ENCODE measurements around the gene RAPGEF2.
A peak's percentile ranks its signal among the peaks of the same experiment; 100 is the strongest.

RAPGEF2 gene

GRCh38 chr4:159197885-159198269 lies 95.0 kb downstream of the RAPGEF2 start:
- DNase-seq (ENCODE audit: low spot score): no peak

DNA sequence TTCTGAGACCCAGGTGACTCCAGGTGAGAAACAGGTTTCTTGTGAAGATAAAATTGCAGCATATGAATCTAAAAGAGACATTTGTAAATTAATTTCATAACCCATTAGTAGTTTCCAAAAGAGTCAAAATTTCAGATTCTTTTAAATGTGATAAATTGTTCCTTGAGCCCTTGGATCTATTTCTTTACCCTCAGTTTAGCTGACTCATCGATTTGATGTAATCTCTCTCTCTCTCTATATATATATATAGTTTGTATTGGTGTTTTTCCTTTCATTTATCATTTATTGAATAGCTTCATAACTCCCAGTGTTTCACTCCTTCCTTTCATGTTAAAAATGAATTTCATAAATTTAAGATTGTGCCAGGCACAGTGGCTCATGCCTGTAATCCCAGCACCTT lies 96.9 kb downstream of the RAPGEF2 start:
- DNase-seq (ENCODE audit: low spot score): no peak

DNA sequence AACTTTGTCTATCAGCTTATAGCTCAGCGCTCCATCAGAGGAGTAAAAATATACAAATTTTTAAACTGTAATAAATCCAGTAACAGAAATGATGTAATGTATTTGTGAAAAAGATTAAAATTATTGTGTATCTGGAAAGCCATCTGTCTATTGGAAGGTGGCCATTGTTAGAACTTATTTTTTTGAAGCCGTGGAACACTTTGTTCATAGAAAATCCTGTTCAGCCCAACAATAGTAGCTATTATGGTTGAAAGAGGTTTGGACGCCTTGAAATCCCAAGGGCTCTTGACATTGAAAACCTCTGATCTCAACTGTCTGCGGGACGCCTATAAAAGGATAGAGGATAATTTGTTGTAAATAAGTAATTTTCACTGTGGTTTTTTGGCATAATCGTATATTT lies 98.3 kb downstream of the RAPGEF2 start:
- DNase-seq (ENCODE audit: low spot score): no peak

- no peak for DNase-seq (ENCODE audit: low spot score)
Observed at GRCh38 chr4:159204566-159204965, 101.7 kb downstream of the RAPGEF2 start.

- DNase-seq (ENCODE audit: low spot score): no peak
Observed at GRCh38 chr4:159205466-159205865, 102.6 kb downstream of the RAPGEF2 start.

DNA sequence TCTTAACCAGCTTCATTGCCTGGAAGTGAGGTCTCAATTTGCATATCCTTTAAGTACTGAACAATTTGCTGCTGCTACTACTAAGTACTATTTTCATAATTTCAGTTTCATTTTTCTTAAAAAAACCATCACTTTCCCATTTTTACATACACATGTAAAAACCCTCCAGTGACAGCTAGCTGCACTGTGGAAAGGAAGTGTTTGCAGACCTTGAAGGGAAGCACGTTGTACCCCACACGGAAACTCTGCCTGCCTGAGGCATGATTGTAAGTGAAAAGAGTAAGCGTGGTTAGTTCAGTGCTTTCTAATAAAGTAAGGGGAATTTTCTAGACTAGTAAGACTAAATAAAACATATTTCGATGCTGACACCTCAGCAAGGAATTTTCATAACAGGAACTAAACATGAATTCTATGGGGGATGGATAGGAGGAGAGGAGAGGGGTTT lies 103.6 kb downstream of the RAPGEF2 start:
- peak; percentile 31 for DNase-seq (ENCODE audit: low spot score)

DNA sequence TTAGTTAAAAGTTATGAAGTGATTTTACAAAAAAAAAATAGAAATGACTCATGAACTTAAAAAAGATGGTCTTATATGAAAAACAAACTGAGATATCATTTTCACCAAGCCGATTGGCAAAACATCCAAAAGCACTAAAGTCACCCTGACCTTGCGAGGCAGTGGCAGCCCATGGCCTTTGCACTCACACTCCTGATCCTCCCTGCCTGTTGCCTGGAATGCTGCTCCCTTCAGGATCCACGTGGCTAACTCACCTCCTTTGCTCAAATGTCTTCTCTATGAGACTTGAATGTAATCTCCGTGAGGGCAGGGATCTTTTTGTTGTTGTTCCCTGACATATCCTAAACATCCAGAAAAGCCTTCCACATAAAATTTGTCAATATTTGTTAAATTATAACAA lies 106.4 kb downstream of the RAPGEF2 start:
- no peak for DNase-seq (ENCODE audit: low spot score)

GRCh38 chr4:159210975-159211374 lies 108.1 kb downstream of the RAPGEF2 start:
- no peak for DNase-seq (ENCODE audit: low spot score)

DNA sequence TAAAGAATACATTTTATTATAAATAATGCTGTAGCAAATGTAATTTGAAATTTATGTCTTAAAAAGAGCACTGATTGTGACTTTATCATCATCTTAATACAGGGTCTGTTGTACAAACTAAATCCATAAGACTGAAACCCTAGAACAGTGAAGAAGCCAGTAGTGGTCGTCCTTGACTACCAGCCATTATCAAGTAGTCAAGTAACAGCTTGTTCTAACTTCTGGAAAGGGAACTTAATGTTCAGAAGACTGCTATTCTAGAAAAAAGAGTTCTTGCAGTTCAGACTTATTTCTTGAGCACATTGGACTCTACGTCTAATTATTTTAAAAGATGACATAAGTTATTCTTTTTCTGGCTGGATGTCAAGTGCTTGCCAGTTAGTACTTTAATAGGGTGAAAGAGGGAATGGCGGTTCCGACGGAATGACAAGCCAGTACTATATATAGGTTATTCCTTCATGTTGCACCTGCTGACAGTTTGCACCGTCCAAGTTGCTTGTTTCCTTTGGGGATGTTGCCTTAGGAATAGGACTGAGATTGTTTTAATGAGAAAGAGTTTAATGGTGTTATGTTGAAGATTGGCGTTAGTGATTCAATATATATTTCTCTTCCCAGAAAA lies 109.9 kb downstream of the RAPGEF2 start:
- no peak for DNase-seq (ENCODE audit: low spot score)

DNA sequence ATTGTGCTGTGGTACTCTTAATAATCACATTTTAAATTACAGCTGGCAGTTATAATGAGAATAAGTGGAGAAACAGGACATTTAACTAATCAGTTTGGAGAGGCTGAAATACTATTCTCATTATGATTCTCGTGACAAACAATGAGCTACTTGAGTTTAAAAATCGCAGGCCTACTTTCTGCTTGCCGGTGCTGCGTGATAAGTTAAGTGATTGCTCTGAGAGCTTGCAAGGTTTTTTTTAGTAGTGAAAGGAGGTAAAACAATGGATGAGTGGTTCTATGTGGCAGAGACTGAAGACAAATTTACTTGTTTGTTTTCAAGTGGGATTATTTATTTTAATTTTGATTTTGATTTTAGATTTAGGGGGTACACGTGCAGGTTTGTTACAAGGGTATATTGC lies 114.0 kb downstream of the RAPGEF2 start:
- no peak for DNase-seq (ENCODE audit: low spot score)

- no peak for DNase-seq (ENCODE audit: low spot score)
Observed at GRCh38 chr4:159219862-159220261, 117.0 kb downstream of the RAPGEF2 start.

- no peak for DNase-seq (ENCODE audit: low spot score)
Observed at GRCh38 chr4:159220353-159220752, 117.5 kb downstream of the RAPGEF2 start.

DNA sequence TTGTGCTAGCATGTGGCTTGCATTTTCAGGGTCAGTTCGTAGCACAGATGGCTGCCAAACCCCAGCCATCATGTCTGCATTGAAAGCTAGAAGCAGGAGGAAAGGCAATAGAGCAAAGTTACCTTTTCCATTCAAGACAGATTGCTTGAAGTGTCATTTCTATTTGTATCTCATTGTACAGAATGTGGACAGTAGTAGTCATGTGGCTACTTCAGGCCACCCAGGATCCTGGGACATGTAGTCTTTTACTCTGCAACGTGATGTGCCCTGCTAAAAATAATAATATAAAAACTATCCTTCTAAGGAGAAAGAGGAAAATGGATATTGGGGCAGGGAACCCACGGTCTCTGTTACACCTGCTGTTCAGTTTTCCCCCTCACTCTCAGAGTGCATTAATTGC lies 118.4 kb downstream of the RAPGEF2 start:
- no peak for DNase-seq (ENCODE audit: low spot score)

DNA sequence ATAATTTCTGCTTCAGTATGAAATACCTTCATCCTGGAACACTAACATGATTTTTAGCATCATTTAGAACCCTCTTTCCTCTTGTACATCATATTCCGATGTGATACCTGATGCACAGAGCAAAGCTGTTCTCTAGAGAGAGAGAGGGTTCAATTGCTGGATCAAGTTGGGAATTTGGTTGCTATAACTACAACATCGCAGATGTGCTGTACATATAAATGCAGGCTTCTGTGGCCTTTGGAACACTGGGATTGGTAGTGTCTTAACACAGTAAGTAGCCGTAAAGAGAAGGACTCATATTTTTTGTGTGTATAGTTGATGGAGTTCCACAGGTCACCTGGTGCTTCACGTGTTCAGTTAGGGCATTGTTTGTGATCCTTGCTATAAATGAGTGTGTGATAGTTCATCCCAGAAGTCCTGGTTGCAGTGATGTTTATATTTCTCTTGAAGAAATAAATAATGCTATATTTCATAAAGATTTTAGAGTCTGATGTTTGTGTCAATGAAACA lies 119.2 kb downstream of the RAPGEF2 start:
- DNase-seq (ENCODE audit: low spot score): no peak

- DNase-seq (ENCODE audit: low spot score): no peak
Observed at GRCh38 chr4:159224408-159224807, 121.5 kb downstream of the RAPGEF2 start.

DNA sequence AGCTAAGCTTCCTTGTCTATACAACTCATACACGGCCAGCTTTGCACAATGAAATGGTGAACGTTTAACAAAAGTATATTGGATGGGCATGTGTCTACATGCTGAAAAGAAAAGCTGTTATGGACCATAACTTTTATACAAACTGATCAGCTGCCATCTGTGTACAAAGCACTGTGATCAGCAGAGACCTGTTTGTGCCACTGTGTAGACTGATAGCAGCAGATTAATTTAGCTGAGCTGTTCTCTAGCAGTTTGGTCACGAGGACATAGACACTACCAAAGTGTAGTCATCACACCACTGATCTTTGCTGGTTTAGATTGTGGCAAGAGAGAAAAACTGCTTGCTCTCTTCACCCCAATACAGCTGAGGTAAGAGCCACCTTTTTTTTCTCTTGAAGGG lies 124.5 kb downstream of the RAPGEF2 start:
- no peak for DNase-seq (ENCODE audit: low spot score)

DNA sequence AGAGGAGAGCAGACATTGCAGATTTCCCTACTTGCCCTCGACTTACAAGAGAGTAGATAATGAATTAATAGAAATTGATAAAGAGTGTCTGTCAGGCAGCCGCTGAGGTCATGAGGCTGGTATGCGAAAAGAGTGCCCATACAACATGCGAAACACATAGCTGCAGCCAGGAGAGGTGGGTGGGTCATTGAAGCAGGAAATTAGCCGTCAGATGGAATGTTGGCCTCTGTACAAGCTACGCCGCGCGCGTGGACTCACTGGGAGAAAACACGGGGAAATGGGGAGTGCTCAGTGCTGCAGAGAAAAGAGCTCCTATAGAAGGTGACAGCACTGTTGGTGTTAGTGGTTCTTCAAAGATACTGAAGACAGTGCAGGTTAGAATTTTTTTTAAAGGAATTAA lies 125.1 kb downstream of the RAPGEF2 start:
- peak; percentile 66 for DNase-seq (ENCODE audit: low spot score)

GRCh38 chr4:159229164-159229563 lies 126.3 kb downstream of the RAPGEF2 start:
- DNase-seq (ENCODE audit: low spot score): peak; percentile 30

GRCh38 chr4:159232465-159233106 lies 129.7 kb downstream of the RAPGEF2 start:
- DNase-seq (ENCODE audit: low spot score): no peak

- no peak for DNase-seq (ENCODE audit: low spot score)
Observed at GRCh38 chr4:159235779-159236368, 133.0 kb downstream of the RAPGEF2 start.

GRCh38 chr4:159237975-159238374 lies 135.1 kb downstream of the RAPGEF2 start:
- DNase-seq (ENCODE audit: low spot score): no peak

GRCh38 chr4:159238631-159239030 lies 135.8 kb downstream of the RAPGEF2 start:
- peak; percentile 35 for DNase-seq (ENCODE audit: low spot score)

DNA sequence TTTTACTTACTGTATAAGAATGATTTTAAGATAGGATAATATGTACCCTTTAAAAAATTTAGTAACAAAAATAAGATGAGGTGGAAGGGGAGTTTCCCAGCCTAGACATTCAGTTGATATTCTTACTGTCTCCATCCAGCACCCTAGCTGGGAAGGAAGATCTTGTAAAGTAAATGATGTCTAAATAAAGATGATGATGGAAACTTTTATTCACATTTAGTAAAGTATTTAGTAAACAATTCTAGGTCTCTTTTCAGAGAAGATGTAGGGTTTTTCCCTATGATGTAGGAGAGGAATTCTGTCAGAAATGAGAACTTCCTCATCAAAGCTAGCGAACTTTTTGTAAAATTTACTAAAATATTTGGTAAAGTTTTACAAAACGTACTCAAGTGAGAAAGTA lies 136.8 kb downstream of the RAPGEF2 start:
- DNase-seq (ENCODE audit: low spot score): no peak

DNA sequence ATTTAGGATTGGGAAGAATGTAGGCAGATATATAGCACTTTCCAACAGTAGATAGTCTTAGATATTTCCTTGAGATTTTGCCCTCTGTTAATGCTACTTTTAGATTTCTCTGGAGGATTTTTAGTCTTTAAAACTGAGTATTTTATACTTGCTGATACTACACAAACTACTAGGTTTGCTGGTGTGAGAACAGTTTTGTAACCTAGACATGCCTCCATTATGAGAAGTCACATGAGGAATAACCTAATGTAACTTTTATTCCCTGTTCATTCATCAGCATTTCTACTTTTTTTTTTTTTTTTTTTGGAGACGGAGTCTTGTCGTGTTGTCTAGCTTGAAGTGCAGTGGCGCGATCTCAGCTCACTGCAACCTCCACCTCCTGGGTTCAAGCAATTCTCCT lies 137.2 kb downstream of the RAPGEF2 start:
- DNase-seq (ENCODE audit: low spot score): no peak

Data from GM03348 (cell line).